H9 (cell line): ENCODE results near the gene PDE1A. TPM values are rescaled to one million over a fixed set of nuclear protein-coding genes. Genes with fewer than 3 reads are reported as not detected.

Experiments
- DNase-seq: peaks from one replicate; pipeline ENCODE4 v3.0.0-alpha.2; 2017
- H2AFZ ChIP-seq: one replicate; pipeline ENCODE4 v1.6.1; 2013; ENCODE audit warnings: mild to moderate bottlenecking, low read length, control low read depth, moderate library complexity
- H2AK5ac ChIP-seq: 2 replicates; pipeline ENCODE4 v1.6.1; 2013; ENCODE audit warnings: low read length, control low read depth, mixed read lengths; ENCODE audit not compliant: insufficient read length
- H2BK120ac ChIP-seq: one replicate; pipeline ENCODE4 v1.6.1; 2013; ENCODE audit warnings: low read depth, mild to moderate bottlenecking, low read length, control low read depth, inconsistent platforms; ENCODE audit not compliant: poor library complexity, severe bottlenecking
- H2BK12ac ChIP-seq: 2 replicates; pipeline ENCODE4 v1.6.1; 2013; ENCODE audit warnings: low read length, control low read depth, mixed read lengths, low read depth; ENCODE audit not compliant: insufficient read length
- H2BK15ac ChIP-seq: 2 replicates; pipeline ENCODE4 v1.6.1; 2013; ENCODE audit warnings: low read depth, low read length, control low read depth
- H2BK20ac ChIP-seq: one replicate; pipeline ENCODE4 v1.6.1; 2013; ENCODE audit warnings: low read depth, mild to moderate bottlenecking, low read length, control low read depth, inconsistent platforms; ENCODE audit not compliant: poor library complexity, severe bottlenecking
- H2BK5ac ChIP-seq: 2 replicates; pipeline ENCODE4 v1.6.1; 2013; ENCODE audit warnings: low read length, control low read depth, mixed read lengths; ENCODE audit not compliant: insufficient read length
- H3K14ac ChIP-seq: 2 replicates; pipeline ENCODE4 v1.6.1; 2013; ENCODE audit warnings: low read length, control low read depth; ENCODE audit not compliant: insufficient read depth
- H3K18ac ChIP-seq: 2 replicates; pipeline ENCODE4 v1.6.1; 2013; ENCODE audit warnings: low read depth, mild to moderate bottlenecking, mixed read lengths, low read length, control low read depth; ENCODE audit not compliant: insufficient read length
- H3K23ac ChIP-seq: 2 replicates; pipeline ENCODE4 v1.6.1; 2013; ENCODE audit warnings: low read length, control low read depth, mixed read lengths, low read depth; ENCODE audit not compliant: insufficient read length
- H3K23me2 ChIP-seq: 2 replicates; pipeline ENCODE4 v1.6.1; 2013; ENCODE audit warnings: low read depth, mild to moderate bottlenecking, mixed read lengths, low read length, control low read depth; ENCODE audit not compliant: insufficient read length, poor library complexity, severe bottlenecking
- H3K27ac ChIP-seq: 2 replicates; pipeline ENCODE4 v1.5.1; 2013; ENCODE audit warnings: low read length, control low read depth, mixed read lengths, low read depth; ENCODE audit not compliant: insufficient read length
- H3K27me3 ChIP-seq: 2 replicates; pipeline ENCODE4 v1.6.1; 2013; ENCODE audit warnings: low read length, control low read depth, inconsistent platforms; ENCODE audit not compliant: insufficient read depth
- H3K4ac ChIP-seq: 2 replicates; pipeline ENCODE4 v1.6.1; 2013; ENCODE audit warnings: low read depth, mild to moderate bottlenecking, control low read depth, inconsistent platforms, low read length, moderate library complexity
- H3K4me1 ChIP-seq: 2 replicates; pipeline ENCODE4 v1.6.1; 2013; ENCODE audit warnings: low read length, control low read depth, inconsistent platforms; ENCODE audit not compliant: insufficient read depth
- H3K4me2 ChIP-seq: 2 replicates; pipeline ENCODE4 v1.6.1; 2013; ENCODE audit warnings: low read length, control low read depth, mixed read lengths; ENCODE audit not compliant: insufficient read length, insufficient read depth
- H3K56ac ChIP-seq: 2 replicates; pipeline ENCODE4 v1.6.1; 2013; ENCODE audit warnings: low read depth, mild to moderate bottlenecking, mixed read lengths, low read length, control low read depth; ENCODE audit not compliant: insufficient read length
- H3K79me1 ChIP-seq: 2 replicates; pipeline ENCODE4 v1.6.1; 2013; ENCODE audit warnings: low read depth, mild to moderate bottlenecking, moderate library complexity, low read length, control low read depth, inconsistent platforms; ENCODE audit not compliant: insufficient read depth, poor library complexity, severe bottlenecking
- H3K79me2 ChIP-seq: 2 replicates; pipeline ENCODE4 v1.6.1; 2013; ENCODE audit warnings: low read length, control low read depth, inconsistent platforms; ENCODE audit not compliant: insufficient read depth
- H3K9ac ChIP-seq: 2 replicates; pipeline ENCODE4 v1.6.1; 2013; ENCODE audit warnings: low read length, control low read depth, mixed read lengths; ENCODE audit not compliant: insufficient read length; ENCODE audit errors: extremely low read depth
- H3K9me3 ChIP-seq: one replicate; pipeline ENCODE4 v1.6.1; 2013; ENCODE audit warnings: low read depth, low read length, inconsistent platforms; ENCODE audit not compliant: control insufficient read depth
- H3T11ph ChIP-seq: one replicate; pipeline ENCODE4 v1.6.1; 2013; ENCODE audit warnings: mild to moderate bottlenecking, low read length, control low read depth, inconsistent platforms
- H4K20me1 ChIP-seq: one replicate; pipeline ENCODE4 v1.6.1; 2013; ENCODE audit not compliant: control insufficient read depth, insufficient read length, insufficient read depth
- H4K5ac ChIP-seq: 2 replicates; pipeline ENCODE4 v1.6.1; 2013; ENCODE audit warnings: low read depth, mild to moderate bottlenecking, mixed read lengths, low read length, control low read depth; ENCODE audit not compliant: insufficient read length
- H4K8ac ChIP-seq: replicated peaks from 2 replicates; pipeline ENCODE4 v1.6.1; 2013; ENCODE audit warnings: low read length, control low read depth, mixed read lengths, low read depth; ENCODE audit not compliant: insufficient read length
- H4K91ac ChIP-seq: 2 replicates; pipeline ENCODE4 v1.6.1; 2013; ENCODE audit warnings: low read depth, mild to moderate bottlenecking, moderate library complexity, mixed read lengths, low read length, control low read depth; ENCODE audit not compliant: insufficient read length
- H3K27ac Mint-ChIP-seq, 3 experiments: 2 replicates in 2 of 3; 3 replicates in 1 of 3; pipeline ENCODE4 v1.8.0; 2020 to 2021; ENCODE audit warnings: mixed read lengths in 3 of 3, mild to moderate bottlenecking in 1 of 3, moderate library complexity in 1 of 3
- H3K27me3 Mint-ChIP-seq: 2 replicates; pipeline ENCODE4 v1.8.0; 2021; ENCODE audit warnings: low read depth, mild to moderate bottlenecking, moderate library complexity, mixed read lengths
- H3K36me3 Mint-ChIP-seq, 3 experiments: 2 replicates in 2 of 3; 3 replicates in 1 of 3; pipeline ENCODE4 v1.8.0; 2020 to 2021; ENCODE audit warnings: low read depth in 3 of 3, mixed read lengths in 3 of 3; ENCODE audit not compliant: insufficient read depth in 1 of 3
- H3K4me1 Mint-ChIP-seq, 2 experiments: 2 replicates each; pipeline ENCODE4 v1.8.0; 2020; ENCODE audit warnings: mixed read lengths in 2 of 2
- H3K4me3 Mint-ChIP-seq, 2 experiments: 2 replicates in 1 of 2; 3 replicates in 1 of 2; pipeline ENCODE4 v1.8.0; 2020 to 2021; ENCODE audit warnings: mild to moderate bottlenecking in 2 of 2, mixed read lengths in 2 of 2, moderate library complexity in 1 of 2
- H3K9me3 Mint-ChIP-seq, 2 experiments: 2 replicates in 1 of 2; 3 replicates in 1 of 2; pipeline ENCODE4 v1.8.0; 2020; ENCODE audit warnings: mild to moderate bottlenecking in 2 of 2, mixed read lengths in 2 of 2, moderate library complexity in 1 of 2
- WGBS: extraction: QIAGEN DNeasy Blood & Tissue Kit; methylation state at CpG from one replicate; pipeline ENCODE4 v1.1.7; 2013; ENCODE audit warnings: missing lambda C conversion rate, low lambda C conversion rate, mixed read lengths; ENCODE audit not compliant: insufficient read length; ENCODE audit errors: extremely low coverage; 5-methylcytosine and 5-hydroxymethylcytosine counted together
- total RNA-seq: library from RNA; stranded (reverse); gene quantifications from 2 replicates; pipeline ENCODE4 v1.2.1, GENCODE V29; 2021
- TF ChIP-seq, protein P1 (sequence below): fragments of 200-600 bp; sonication (generic); conservative IDR thresholded peaks from 3 replicates; pipeline ENCODE4 v1.8.0; 2021; ENCODE audit warnings: antibody characterized with exemption, mild to moderate bottlenecking

The PDE1A gene
- total RNA-seq, 1 experiment from 2014 or later = 0.11 TPM

DNA sequence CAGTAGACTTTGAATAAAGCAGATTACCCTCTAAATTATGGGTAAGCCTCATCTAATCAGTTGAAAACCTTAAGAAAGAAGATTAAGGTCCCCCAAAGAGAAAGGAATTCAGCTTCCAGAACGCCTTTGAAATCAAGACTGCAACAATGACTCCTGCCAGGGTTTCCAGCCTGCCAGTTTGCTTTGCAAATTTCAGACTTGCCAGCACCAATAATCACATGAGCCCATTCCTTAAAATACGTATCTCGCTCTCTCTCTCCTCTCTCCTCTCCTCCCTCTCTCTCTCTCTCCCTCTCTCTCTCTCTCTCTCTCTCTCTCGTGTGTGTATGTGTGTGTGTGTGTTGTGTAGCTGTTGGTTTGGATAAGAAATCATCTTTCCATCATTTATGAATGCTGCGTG, 184.2 kb downstream of the PDE1A start:
- Histone ChIP-seq H3K9me3 (no peaks in the 10 kb centered on the region), H3K14ac (no peak overlapping the region), H3T11ph (no peak overlapping the region), H4K8ac (no peak overlapping the region), H3K23ac (no peak overlapping the region), H4K5ac (no peak overlapping the region), H3K27ac (no peak overlapping the region), H2AFZ (no peak overlapping the region), H4K91ac (no peak overlapping the region), H3K4me1 (no peaks in the 10 kb centered on the region), H2BK15ac (no peak overlapping the region), H3K23me2 (no peaks in the 10 kb centered on the region), H3K18ac (no peak overlapping the region), H3K79me2 (no peaks in the 10 kb centered on the region), H2BK12ac (no peak overlapping the region), H2BK120ac (no peak overlapping the region), H2BK20ac (no peak overlapping the region), H3K4me2 (no peak overlapping the region), H3K56ac (no peak overlapping the region), H3K27me3 (no peaks in the 10 kb centered on the region), H2AK5ac (no peak overlapping the region), H3K79me1 (no peaks in the 10 kb centered on the region), H3K9ac (no peak overlapping the region), H4K20me1 (no peaks in the 10 kb centered on the region), H2BK5ac (no peak overlapping the region), H3K4ac (no peak overlapping the region)
- TF ChIP-seq, protein P1, sequence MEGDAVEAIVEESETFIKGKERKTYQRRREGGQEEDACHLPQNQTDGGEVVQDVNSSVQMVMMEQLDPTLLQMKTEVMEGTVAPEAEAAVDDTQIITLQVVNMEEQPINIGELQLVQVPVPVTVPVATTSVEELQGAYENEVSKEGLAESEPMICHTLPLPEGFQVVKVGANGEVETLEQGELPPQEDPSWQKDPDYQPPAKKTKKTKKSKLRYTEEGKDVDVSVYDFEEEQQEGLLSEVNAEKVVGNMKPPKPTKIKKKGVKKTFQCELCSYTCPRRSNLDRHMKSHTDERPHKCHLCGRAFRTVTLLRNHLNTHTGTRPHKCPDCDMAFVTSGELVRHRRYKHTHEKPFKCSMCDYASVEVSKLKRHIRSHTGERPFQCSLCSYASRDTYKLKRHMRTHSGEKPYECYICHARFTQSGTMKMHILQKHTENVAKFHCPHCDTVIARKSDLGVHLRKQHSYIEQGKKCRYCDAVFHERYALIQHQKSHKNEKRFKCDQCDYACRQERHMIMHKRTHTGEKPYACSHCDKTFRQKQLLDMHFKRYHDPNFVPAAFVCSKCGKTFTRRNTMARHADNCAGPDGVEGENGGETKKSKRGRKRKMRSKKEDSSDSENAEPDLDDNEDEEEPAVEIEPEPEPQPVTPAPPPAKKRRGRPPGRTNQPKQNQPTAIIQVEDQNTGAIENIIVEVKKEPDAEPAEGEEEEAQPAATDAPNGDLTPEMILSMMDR = no peak
- no peaks in the 10 kb centered on the region for H3K9me3 Mint-ChIP-seq
- H3K4me1 Mint-ChIP-seq = peaks cover 23 to 24% of the 10 kb centered on the region in 2 experiments
- DNase-seq = no peak
- H3K27ac Mint-ChIP-seq = peak overlapping the region in 2 of 3 experiments; percentile 53 to 77; a peak in 2 of 7 replicates
- no peaks in the 10 kb centered on the region; a peak in 1 of 7 replicates for H3K36me3 Mint-ChIP-seq
- no CpG with 5 or more reads among the region's 5 CpGs for WGBS
- H3K4me3 Mint-ChIP-seq = no peak overlapping the region
- no peaks in the 10 kb centered on the region for H3K27me3 Mint-ChIP-seq
